Measurements from ENCODE around the gene ZNF746. TPM values are rescaled to one million over a fixed set of nuclear protein-coding genes. Genes with fewer than 3 reads are reported as not detected.

ZNF746 gene
- total RNA-seq, 1 donor: 22.1 TPM

DNA sequence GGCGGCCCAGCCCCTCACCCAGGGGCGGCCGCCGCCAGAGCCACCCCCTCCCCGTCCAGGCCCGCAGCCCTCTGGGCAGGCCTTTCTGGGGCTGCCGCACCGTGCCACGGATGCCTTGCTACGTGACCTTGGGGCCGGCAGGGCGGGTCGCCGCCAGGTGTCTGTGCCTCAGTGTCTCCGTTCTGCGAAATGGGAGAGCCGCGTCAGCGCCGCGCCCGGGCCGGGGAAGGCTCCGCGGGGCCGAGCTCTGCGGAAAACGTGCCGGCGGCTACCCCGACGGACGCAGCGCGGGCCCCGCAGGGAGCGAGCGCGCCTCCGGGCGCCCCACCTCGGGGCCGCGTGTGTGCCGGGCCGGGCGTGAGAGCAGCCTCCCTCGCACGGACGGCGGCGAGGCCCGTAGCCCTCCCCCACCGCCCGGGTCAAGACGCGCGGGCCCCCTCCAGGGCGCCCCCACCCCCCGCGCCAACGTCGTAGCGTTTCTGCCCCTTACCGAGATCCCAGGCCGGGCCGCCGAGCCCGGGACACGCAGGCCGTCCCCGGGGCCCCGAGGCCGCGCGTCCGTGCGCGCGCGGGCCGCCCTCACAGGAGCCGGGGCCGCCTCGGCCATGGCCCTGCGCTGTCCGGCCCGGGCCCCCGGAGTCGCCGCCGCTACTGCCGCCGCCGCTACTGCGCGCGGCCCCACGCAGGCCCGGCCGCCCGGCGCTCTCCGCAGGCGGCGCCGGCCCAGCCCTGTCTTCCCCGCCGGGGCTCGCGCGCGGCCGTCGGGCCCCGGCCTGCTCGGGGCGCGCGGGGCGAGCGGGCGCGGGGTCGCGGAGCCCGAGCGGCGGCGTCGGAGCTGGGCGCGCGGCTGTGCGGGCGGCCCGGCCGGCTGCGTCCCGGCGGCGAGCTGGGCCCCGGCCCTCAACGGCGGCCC lies 37.8 kb downstream of the ZNF746 start:
- no peaks in the 10 kb centered on the region for H3K27me3 ChIP-seq (ENCODE audit: insufficient read depth, low read length)
- H3K4me1 ChIP-seq (ENCODE audit: insufficient read depth, low read length): peaks cover 19% of the 10 kb centered on the region
- peaks cover 23% of the 10 kb centered on the region for H4K20me1 ChIP-seq (ENCODE audit: insufficient read depth, low read length)
- H3K4me3 ChIP-seq (ENCODE audit: insufficient read depth, low read length): peak overlapping the region; percentile 81
- H2AFZ ChIP-seq (ENCODE audit: low read length): no peak overlapping the region
- peaks cover 41% of the 10 kb centered on the region for H3K79me2 ChIP-seq (ENCODE audit: insufficient read depth, low read length)
- DNase-seq (ENCODE audit: insufficient read length, low spot score, missing footprints): peak; percentile 95
- peak overlapping the region; percentile 72 for H3K4me2 ChIP-seq (ENCODE audit: insufficient read depth, low read length)
- H3K9me3 ChIP-seq (ENCODE audit: low read depth, low read length): no peaks in the 10 kb centered on the region
- H3K36me3 ChIP-seq (ENCODE audit: insufficient read depth, low read length): peaks cover 9% of the 10 kb centered on the region
- TF ChIP-seq, protein P1, sequence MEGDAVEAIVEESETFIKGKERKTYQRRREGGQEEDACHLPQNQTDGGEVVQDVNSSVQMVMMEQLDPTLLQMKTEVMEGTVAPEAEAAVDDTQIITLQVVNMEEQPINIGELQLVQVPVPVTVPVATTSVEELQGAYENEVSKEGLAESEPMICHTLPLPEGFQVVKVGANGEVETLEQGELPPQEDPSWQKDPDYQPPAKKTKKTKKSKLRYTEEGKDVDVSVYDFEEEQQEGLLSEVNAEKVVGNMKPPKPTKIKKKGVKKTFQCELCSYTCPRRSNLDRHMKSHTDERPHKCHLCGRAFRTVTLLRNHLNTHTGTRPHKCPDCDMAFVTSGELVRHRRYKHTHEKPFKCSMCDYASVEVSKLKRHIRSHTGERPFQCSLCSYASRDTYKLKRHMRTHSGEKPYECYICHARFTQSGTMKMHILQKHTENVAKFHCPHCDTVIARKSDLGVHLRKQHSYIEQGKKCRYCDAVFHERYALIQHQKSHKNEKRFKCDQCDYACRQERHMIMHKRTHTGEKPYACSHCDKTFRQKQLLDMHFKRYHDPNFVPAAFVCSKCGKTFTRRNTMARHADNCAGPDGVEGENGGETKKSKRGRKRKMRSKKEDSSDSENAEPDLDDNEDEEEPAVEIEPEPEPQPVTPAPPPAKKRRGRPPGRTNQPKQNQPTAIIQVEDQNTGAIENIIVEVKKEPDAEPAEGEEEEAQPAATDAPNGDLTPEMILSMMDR (IDR thresholded peaks at IDR 0.05; ENCODE audit: extremely low read depth, low read depth, low read length): no peak
- no peak overlapping the region for H3K27ac ChIP-seq (ENCODE audit: low read depth, low read length)

DNA sequence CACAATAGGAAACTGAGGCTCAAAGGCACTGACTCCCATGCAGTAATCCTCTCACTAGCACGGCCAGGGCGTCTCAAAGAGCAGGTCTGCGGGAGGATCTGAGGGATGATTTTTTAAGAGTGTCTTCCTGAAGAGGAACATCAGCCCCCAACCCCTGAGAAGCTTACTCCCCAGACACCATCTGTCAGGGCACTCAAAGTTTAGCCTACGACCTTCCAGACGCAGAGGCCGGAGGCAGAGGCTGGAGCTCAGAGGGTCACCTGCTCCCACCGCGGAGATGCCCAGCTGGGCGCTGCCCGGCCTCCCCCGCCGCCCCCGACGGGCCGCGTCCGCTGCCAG lies 38.4 kb downstream of the ZNF746 start:
- Histone ChIP-seq H4K20me1 (ENCODE audit: insufficient read depth, low read length) (peaks cover 23% of the 10 kb centered on the region), H3K27me3 (ENCODE audit: insufficient read depth, low read length) (no peaks in the 10 kb centered on the region), H3K9me3 (ENCODE audit: low read depth, low read length) (no peaks in the 10 kb centered on the region), H3K4me1 (ENCODE audit: insufficient read depth, low read length) (peaks cover 19% of the 10 kb centered on the region), H3K79me2 (ENCODE audit: insufficient read depth, low read length) (peaks cover 44% of the 10 kb centered on the region), H3K4me3 (ENCODE audit: insufficient read depth, low read length) (peak overlapping the region; percentile 74), H2AFZ (ENCODE audit: low read length) (peak overlapping the region; percentile 7), H3K27ac (ENCODE audit: low read depth, low read length) (no peak overlapping the region), H3K4me2 (ENCODE audit: insufficient read depth, low read length) (peak overlapping the region; percentile 72), H3K36me3 (ENCODE audit: insufficient read depth, low read length) (peaks cover 15% of the 10 kb centered on the region)
- DNase-seq (ENCODE audit: insufficient read length, low spot score, missing footprints): peak; percentile 87
- TF ChIP-seq, protein P1 (IDR thresholded peaks at IDR 0.05; ENCODE audit: extremely low read depth, low read depth, low read length): no peak

DNA sequence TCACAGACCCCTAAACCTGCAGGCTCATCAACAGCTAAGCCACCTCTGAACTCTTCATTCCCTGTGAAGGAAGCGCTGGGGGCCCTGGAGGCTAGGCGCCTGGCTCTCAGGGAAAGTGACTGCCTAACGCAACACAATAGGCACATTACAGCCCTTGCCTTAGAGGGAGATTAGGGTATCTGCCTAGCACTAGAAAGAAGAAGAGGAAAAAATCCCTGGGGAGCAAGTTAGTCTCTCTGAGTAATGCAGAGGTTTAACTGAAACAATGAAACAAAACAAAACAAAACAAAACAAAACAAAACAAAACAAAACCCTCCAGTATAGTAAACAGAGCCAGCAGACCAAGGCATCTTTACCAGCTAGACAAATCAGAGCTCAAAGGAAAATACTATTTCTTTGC lies 39.4 kb downstream of the ZNF746 start:
- no peak overlapping the region for H3K27ac ChIP-seq (ENCODE audit: low read depth, low read length)
- peaks cover 23% of the 10 kb centered on the region for H4K20me1 ChIP-seq (ENCODE audit: insufficient read depth, low read length)
- no peaks in the 10 kb centered on the region for H3K27me3 ChIP-seq (ENCODE audit: insufficient read depth, low read length)
- peaks cover 24% of the 10 kb centered on the region for H3K36me3 ChIP-seq (ENCODE audit: insufficient read depth, low read length)
- H3K79me2 ChIP-seq (ENCODE audit: insufficient read depth, low read length): peaks cover 47% of the 10 kb centered on the region
- TF ChIP-seq, protein P1 (IDR thresholded peaks at IDR 0.05; ENCODE audit: extremely low read depth, low read depth, low read length): no peak
- H2AFZ ChIP-seq (ENCODE audit: low read length): no peak overlapping the region
- H3K9me3 ChIP-seq (ENCODE audit: low read depth, low read length): no peaks in the 10 kb centered on the region
- no peak overlapping the region for H3K4me3 ChIP-seq (ENCODE audit: insufficient read depth, low read length)
- no peak for DNase-seq (ENCODE audit: insufficient read length, low spot score, missing footprints)
- peaks cover 19% of the 10 kb centered on the region for H3K4me1 ChIP-seq (ENCODE audit: insufficient read depth, low read length)
- H3K4me2 ChIP-seq (ENCODE audit: insufficient read depth, low read length): peak overlapping the region; percentile 72

DNA sequence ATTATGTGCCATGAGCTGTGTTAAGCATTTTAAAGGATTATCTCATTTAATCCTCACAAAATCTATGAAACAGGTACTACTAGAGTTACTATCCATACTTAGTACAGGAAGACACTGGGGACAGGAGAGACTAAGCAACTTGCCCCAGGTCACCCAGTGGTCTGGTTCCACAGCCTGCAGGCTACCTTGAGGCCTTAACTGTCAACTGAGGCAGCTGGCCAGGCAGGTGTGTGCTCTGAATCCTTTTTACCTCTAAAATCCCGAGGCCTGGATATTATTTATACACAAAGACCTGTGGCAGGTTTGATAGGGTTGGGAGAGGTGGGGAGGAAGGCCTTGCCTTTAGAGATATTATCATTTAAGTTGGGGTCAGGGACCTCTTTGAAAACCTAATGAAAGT lies 39.8 kb downstream of the ZNF746 start:
- Histone ChIP-seq H3K4me1 (ENCODE audit: insufficient read depth, low read length) (peaks cover 19% of the 10 kb centered on the region), H3K4me3 (ENCODE audit: insufficient read depth, low read length) (no peak overlapping the region), H3K27ac (ENCODE audit: low read depth, low read length) (no peak overlapping the region), H3K79me2 (ENCODE audit: insufficient read depth, low read length) (peaks cover 47% of the 10 kb centered on the region), H3K27me3 (ENCODE audit: insufficient read depth, low read length) (no peaks in the 10 kb centered on the region), H3K9me3 (ENCODE audit: low read depth, low read length) (no peaks in the 10 kb centered on the region), H2AFZ (ENCODE audit: low read length) (no peak overlapping the region), H3K4me2 (ENCODE audit: insufficient read depth, low read length) (no peak overlapping the region), H4K20me1 (ENCODE audit: insufficient read depth, low read length) (peaks cover 23% of the 10 kb centered on the region), H3K36me3 (ENCODE audit: insufficient read depth, low read length) (peaks cover 29% of the 10 kb centered on the region)
- no peak for DNase-seq (ENCODE audit: insufficient read length, low spot score, missing footprints)
- TF ChIP-seq, protein P1 (IDR thresholded peaks at IDR 0.05; ENCODE audit: extremely low read depth, low read depth, low read length): no peak
